ENCODE results near the gene MBLAC2. TPM values are rescaled to one million over a fixed set of nuclear protein-coding genes. Genes with fewer than 3 reads are reported as not detected.

The MBLAC2 gene
- total RNA-seq, 2 donors from 2014 or later = 3.5 to 5.0 TPM

GRCh38 chr5:90438100-90438499 is 36.5 kb downstream of the MBLAC2 start:
- 80 to 86% methylated on average over 1 of the region's 1 CpG for WGBS, 2 experiments (ENCODE audit: insufficient coverage in 1 of 2, insufficient read length in 1 of 2)

GRCh38 chr5:90437663-90438062 is 36.9 kb downstream of the MBLAC2 start:
- Mint-ChIP-seq H3K36me3 (ENCODE audit: low read depth) (no peaks in the 10 kb centered on the region), H3K27ac (no peak overlapping the region), H3K4me3 (no peak overlapping the region), H3K27me3 (ENCODE audit: insufficient read depth) (peaks cover 3% of the 10 kb centered on the region), H3K4me1 (peaks cover 7% of the 10 kb centered on the region), H3K9me3 (no peaks in the 10 kb centered on the region)
- no peak overlapping the region for H3K4me3 ChIP-seq (ENCODE audit: low read length)
- no peak for TF ChIP-seq CTCF (conservative IDR thresholded peaks at IDR 0.05)
- H3K9ac ChIP-seq (ENCODE audit: extremely low read depth, low read length, poor library complexity, severe bottlenecking) = no peak overlapping the region
- no peaks in the 10 kb centered on the region for H3K9me3 ChIP-seq (ENCODE audit: control insufficient read depth, low read length)
- no peak for DNase-seq
- H3K27me3 ChIP-seq (ENCODE audit: control insufficient read depth, insufficient read depth, low read length, poor library complexity, severe bottlenecking) = no peaks in the 10 kb centered on the region
- H3K27ac ChIP-seq (ENCODE audit: low read depth, low read length) = no peak overlapping the region
- no peaks in the 10 kb centered on the region for H3K36me3 ChIP-seq (ENCODE audit: control insufficient read depth, insufficient read depth, low read length)
- no peaks in the 10 kb centered on the region for H3K4me1 ChIP-seq (ENCODE audit: control insufficient read depth, insufficient read depth, low read length)

More at GRCh38 chr5:90438100-90438499, 36.5 kb downstream of the MBLAC2 start:
- H3K9me3 ChIP-seq (ENCODE audit: control insufficient read depth, low read length) = no peaks in the 10 kb centered on the region
- H3K4me3 ChIP-seq (ENCODE audit: low read length) = no peak overlapping the region
- H3K36me3 ChIP-seq (ENCODE audit: control insufficient read depth, insufficient read depth, low read length) = no peaks in the 10 kb centered on the region
- H3K36me3 Mint-ChIP-seq (ENCODE audit: low read depth) = no peaks in the 10 kb centered on the region
- H3K4me1 Mint-ChIP-seq = peaks cover 7% of the 10 kb centered on the region
- H3K9ac ChIP-seq (ENCODE audit: extremely low read depth, low read length, poor library complexity, severe bottlenecking) = no peak overlapping the region
- peaks cover 3% of the 10 kb centered on the region for H3K27me3 Mint-ChIP-seq (ENCODE audit: insufficient read depth)
- H3K4me1 ChIP-seq (ENCODE audit: control insufficient read depth, insufficient read depth, low read length) = no peaks in the 10 kb centered on the region
- H3K9me3 Mint-ChIP-seq = no peaks in the 10 kb centered on the region
- no peak overlapping the region for H3K4me3 Mint-ChIP-seq
- no peak overlapping the region for H3K27ac ChIP-seq (ENCODE audit: low read depth, low read length)
- no peak overlapping the region for H3K27ac Mint-ChIP-seq
- no peak for TF ChIP-seq CTCF (conservative IDR thresholded peaks at IDR 0.05)
- no peaks in the 10 kb centered on the region for H3K27me3 ChIP-seq (ENCODE audit: control insufficient read depth, insufficient read depth, low read length, poor library complexity, severe bottlenecking)
- DNase-seq = no peak

GRCh38 chr5:90434116-90434714 is 40.4 kb downstream of the MBLAC2 start:
- Histone ChIP-seq H3K9ac (ENCODE audit: extremely low read depth, low read length, poor library complexity, severe bottlenecking) (no peak overlapping the region), H3K36me3 (ENCODE audit: control insufficient read depth, insufficient read depth, low read length) (no peaks in the 10 kb centered on the region), H3K27me3 (ENCODE audit: control insufficient read depth, insufficient read depth, low read length, poor library complexity, severe bottlenecking) (no peaks in the 10 kb centered on the region), H3K27ac (ENCODE audit: low read depth, low read length) (no peak overlapping the region), H3K4me1 (ENCODE audit: control insufficient read depth, insufficient read depth, low read length) (no peaks in the 10 kb centered on the region), H3K9me3 (ENCODE audit: control insufficient read depth, low read length) (no peaks in the 10 kb centered on the region), H3K4me3 (ENCODE audit: low read length) (no peak overlapping the region)
- H3K9me3 Mint-ChIP-seq = no peaks in the 10 kb centered on the region
- H3K4me3 Mint-ChIP-seq = no peak overlapping the region
- peak; percentile 89 for DNase-seq
- TF ChIP-seq CTCF (conservative IDR thresholded peaks at IDR 0.05) = peak; percentile 91
- WGBS, 2 experiments (ENCODE audit: insufficient coverage in 1 of 2, insufficient read length in 1 of 2) = 71% methylated on average over 4 of the region's 5 CpGs; no CpG with 5 or more reads in 1 of the 2 experiments
- no peak overlapping the region for H3K27ac Mint-ChIP-seq
- H3K27me3 Mint-ChIP-seq (ENCODE audit: insufficient read depth) = peaks cover 3% of the 10 kb centered on the region
- H3K36me3 Mint-ChIP-seq (ENCODE audit: low read depth) = no peaks in the 10 kb centered on the region
- no peaks in the 10 kb centered on the region for H3K4me1 Mint-ChIP-seq

All from endodermal cell (in vitro differentiated cells).